Fibroblast of pulmonary artery (primary cell): ENCODE data around the gene SLC2A4RG.

ENCODE experiments used
- DNase-seq: peaks from one replicate; pipeline ENCODE4 v3.0.0-alpha.2; 2010; ENCODE audit warnings: low read depth
- H3K4me3 ChIP-seq: replicated peaks from 2 replicates; pipeline ENCODE4 v1.5.1; 2011; ENCODE audit warnings: low read depth, mild to moderate bottlenecking, control low read depth, low read length, moderate library complexity
- CTCF ChIP-seq: IDR thresholded peaks from 2 replicates; pipeline ENCODE4 v1.5.1; 2011; ENCODE audit warnings: mild to moderate bottlenecking, control low read depth, low read length, inconsistent platforms; ENCODE audit errors: missing control alignments

Gene SLC2A4RG

GRCh38 chr20:63693083-63693732 lies 46.4 kb upstream of the SLC2A4RG start:
- no peak for TF ChIP-seq CTCF
- no peak overlapping the region for H3K4me3 ChIP-seq
- DNase-seq = no peak

- TF ChIP-seq CTCF = no peak
Observed at GRCh38 chr20:63693733-63694583, 45.6 kb upstream of the SLC2A4RG start.

GRCh38 chr20:63694584-63695423 lies 44.8 kb upstream of the SLC2A4RG start:
- no peak overlapping the region for H3K4me3 ChIP-seq
- TF ChIP-seq CTCF = no peak
- no peak for DNase-seq

More at GRCh38 chr20:63693733-63694583, 45.6 kb upstream of the SLC2A4RG start:
- no peak for DNase-seq
- H3K4me3 ChIP-seq = no peak overlapping the region

- no peak for DNase-seq
- no peak overlapping the region for H3K4me3 ChIP-seq
- TF ChIP-seq CTCF = no peak
Observed at GRCh38 chr20:63695424-63696305, 43.9 kb upstream of the SLC2A4RG start.

GRCh38 chr20:63696306-63696627 lies 43.3 kb upstream of the SLC2A4RG start:
- no peak for TF ChIP-seq CTCF
- DNase-seq = no peak
- H3K4me3 ChIP-seq = peak overlapping the region; percentile 43
